Measurements from ENCODE around the gene MAPK1.
"Not testable (repeated sequence)": the region's sequence is repeated elsewhere in the genome, so short reads cannot be mapped to it uniquely, and the experiment has no call there.

MAPK1 gene

DNA sequence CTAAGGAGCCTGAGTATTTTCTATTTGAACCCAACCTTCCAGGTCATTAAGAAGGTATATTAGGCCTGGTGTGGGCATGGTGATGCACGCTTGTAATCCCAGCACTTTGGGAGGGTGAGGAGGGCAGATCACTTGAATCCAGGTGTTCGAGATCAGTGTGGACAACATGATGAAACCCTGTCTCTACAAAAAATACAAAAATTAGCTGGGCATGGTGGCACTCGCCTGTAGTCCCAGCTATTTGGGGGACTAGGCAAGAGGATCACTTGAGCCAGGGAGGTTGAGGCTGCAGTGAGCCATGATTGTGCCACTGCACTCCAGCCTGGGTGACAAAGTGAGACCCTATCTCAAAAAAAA, 50.0 kb downstream of the MAPK1 start:
- DNase-seq = not testable (repeated sequence)

DNA sequence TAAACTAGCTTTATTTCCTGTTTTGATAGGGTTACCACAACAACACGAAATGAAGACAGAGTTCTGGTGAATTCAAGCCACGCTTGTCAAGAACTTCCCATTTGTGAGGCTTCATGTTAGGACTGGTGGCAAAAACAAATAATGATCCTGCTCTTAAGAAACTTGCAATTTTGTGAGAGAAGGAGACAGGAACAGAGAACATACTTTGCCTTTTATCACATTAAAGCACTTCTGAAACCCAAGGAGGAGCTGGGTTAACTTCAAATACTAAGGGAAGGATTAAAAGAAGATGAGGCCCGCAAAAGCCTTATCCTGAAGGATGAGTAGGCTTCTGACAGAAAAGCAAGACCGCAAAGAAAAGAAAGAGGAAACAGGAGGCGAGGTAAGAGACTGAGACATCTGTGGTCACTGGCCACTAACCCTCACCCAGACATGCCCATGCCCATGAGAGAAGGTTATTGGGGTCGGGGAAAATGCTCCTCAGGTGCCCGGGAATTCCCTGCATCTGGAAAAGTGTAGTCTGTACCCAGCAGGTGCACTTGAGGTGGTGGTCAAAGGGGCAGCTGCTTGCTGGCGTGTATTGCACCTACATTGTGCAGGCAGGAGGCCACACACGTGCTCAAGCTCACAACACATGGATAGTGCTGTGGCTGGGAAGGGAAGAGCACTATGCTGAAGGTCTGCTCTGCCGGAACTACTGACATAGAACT, 50.5 kb downstream of the MAPK1 start:
- DNase-seq = no peak

DNA sequence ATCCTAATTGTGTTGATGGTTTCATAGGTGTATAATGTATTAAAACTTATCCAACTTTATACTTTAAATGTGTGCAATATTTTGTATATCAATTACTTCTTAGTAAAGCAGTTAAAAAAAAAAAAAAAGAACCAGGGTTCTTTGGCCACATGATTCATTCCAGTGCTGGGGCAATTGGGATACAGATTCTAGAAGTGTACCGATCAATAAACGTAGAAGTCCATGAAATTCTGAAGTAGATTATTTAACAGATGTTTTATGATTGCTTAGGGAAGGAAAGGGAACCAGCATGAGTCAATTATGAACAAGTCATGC, 51.0 kb downstream of the MAPK1 start:
- DNase-seq = no peak

DNA sequence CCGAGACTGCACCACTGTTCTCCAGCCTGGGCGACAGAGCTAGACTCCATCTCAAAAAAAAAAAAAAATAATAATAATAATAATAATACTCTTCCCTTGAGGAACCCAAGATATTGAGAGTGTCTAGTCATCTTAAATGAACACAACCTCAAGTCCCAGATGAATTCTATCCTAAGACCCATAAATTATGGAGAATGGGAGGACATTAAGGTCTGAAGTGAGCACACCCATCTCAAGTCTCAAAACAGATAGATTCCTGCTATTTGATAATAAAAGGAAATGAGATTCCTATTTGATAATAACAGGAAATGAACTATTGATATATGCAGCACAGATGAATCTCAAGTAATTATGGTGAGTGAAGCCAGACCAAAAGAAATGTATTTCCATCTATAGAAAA, 51.5 kb downstream of the MAPK1 start:
- no peak for DNase-seq

DNA sequence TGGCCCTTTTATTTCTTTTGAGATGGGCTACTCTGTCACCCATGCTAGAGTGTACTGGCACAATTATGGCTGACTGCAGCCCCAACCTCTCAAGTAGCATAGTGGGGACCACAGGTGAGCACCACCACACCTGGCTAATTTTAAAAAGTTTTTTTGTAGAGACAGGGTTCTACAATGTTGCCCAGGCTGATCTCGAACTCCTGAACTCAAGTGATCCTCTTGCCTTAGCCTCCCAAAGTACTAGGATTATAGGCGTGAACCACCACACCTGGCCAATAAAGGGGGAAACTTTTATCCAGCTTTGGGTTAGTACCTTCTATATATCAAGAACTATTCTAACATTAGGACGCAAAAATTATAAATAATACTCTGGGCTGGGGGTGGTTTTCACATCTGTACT, 52.1 kb downstream of the MAPK1 start:
- no peak for DNase-seq

DNA sequence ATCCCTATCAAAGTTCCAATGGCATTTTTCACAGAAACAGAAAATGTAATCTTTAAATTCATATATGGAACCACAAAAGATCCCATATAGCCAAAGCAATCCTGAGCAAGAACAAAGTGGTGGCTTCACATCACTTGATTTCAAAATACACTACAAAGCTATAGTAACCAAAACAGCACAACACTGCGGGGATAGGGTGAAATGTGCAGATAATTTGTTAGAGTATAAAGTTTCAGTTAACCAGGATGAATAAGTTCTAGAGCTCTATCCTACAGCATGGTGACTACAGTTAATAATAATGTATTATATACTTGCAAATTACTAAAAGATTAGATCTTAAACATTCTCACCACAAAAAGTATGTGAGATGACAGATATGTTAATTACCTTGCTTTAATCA, 55.5 kb downstream of the MAPK1 start:
- no peak for DNase-seq

DNA sequence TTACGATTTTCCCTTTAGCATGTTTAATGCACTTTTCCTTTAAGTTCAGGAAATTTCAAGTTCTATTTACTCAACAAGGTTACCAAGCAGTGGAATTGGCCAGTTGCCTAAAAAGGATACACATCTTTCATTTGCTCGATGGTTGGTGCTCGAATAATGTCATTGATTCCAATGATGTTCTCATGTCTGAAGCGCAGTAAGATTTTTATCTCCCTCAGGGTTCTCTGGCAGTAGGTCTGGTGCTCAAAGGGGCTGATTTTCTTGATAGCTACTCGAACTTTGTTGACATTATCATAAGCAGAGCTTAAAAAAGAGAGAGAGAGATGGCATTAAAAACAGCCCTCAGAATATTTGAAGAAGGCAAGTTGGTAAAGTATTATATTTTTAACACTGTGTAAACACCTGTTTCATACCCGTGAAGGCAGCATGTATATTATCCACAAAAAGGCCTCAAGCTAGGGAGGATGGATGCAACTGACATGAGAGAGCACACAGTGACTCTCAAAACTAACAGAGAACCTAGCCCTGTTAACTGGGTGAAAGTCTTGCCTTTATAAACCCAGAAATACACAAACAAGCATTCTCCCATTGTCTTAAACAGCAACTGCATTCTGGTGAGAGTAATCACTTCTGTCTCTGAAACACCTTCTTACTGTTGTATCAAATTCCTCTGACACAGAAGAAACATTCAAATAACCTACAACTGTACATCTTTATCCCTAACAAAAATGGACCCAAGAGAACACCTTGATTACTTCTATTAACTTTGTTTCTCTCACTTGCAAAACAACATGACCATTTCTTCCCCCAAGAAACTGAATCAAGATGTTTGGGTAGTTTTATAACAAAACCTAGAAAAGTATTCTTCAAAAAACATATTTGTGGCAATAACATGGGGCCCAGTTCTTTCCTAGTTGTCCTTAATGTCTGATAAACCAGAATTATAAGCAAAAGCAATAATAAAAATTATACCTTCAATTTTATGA, 59.6 kb downstream of the MAPK1 start:
- DNase-seq = no peak

DNA sequence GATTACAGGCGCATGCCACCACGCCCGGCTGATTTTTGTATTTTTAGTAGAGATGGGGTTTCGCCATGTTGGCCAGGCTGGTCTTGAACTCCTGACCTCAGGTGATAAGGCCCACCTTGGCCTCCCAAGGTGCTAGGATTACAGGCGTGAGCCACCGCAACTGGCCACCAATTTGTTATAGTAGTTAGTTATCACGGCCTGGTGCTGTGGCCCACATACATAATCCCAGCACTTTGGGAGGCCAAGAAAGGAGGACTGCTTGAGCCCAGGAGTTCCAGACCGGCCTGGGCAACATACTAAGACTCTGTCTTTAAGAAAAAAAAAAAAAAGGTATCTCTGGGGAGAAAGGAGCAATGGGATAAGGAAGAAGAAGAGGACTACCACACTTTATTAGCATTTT, 62.1 kb downstream of the MAPK1 start:
- DNase-seq = not testable (repeated sequence)

DNA sequence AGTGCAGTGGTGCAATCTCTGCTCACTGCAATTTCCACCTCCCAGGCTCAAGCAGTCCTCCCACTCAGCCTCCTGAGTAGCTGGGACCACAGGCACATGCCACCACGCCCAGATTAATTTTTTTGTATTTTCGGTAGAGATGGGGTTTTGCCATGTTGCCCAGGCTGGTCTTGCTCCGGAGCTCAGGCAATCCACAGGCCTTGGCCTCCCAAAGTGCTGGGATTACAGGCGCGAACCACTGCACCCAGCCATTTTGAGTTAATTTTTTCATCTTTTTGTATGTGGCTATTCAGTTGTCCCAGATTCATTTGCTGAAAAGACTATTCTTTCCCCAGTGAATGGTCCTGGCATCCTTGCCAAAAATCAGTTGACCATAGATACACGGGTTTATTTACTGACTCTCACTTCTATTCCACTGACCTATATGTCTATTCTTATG, 63.6 kb downstream of the MAPK1 start:
- DNase-seq = no peak

DNA sequence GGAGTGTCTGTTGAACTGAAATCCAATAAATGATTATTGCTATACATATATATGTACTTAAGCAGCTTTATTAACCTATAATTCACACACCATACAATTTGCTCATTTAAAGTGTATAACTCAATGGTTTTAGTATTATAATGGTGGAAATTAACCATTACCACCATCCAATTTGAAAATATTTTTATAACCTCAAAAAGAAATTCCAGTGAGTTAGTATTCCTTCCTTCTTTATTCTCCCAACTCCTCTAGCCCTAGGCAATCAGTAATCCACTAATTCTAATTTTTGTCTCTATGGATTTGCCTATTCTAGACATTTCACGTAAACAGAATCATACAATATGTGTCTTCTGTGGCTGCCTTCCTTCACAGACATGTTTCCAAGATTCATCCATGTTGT, 64.8 kb downstream of the MAPK1 start:
- no peak for DNase-seq

DNA sequence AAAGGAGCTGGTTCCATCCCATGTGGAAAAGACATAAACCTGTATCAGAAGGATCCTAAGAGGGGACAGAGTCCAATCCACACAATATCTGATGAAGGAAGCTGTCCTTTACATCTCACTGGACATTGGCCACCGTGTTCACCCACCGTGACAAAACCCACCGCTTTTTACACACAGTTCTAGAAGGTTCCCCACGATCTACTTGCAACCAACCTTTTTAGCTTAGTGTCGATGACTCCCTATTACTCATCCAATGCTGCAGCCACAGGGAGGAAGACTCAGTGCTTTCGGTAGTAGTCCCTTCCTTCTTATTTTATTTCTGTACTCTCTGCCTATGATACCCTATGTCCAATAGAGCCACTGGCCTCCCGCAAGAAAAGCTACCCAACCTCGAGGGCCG, 65.4 kb downstream of the MAPK1 start:
- DNase-seq = no peak

DNA sequence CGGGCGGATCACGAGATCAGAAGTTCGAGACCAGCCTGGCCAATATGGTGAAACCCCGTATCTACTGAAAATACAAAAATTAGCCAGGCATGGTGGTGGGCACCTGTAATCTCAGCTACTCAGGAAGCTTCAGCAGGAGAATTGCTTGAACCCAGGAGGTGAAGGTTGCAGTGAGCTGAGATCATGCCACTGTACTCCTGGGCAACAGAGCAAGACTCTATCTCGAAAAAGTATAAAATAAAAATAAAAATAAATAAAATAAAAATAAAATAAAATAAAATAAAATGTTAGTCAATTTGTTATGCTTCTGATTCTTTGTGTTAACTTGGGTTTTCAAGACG, 66.2 kb downstream of the MAPK1 start:
- DNase-seq = not testable (repeated sequence)

DNA sequence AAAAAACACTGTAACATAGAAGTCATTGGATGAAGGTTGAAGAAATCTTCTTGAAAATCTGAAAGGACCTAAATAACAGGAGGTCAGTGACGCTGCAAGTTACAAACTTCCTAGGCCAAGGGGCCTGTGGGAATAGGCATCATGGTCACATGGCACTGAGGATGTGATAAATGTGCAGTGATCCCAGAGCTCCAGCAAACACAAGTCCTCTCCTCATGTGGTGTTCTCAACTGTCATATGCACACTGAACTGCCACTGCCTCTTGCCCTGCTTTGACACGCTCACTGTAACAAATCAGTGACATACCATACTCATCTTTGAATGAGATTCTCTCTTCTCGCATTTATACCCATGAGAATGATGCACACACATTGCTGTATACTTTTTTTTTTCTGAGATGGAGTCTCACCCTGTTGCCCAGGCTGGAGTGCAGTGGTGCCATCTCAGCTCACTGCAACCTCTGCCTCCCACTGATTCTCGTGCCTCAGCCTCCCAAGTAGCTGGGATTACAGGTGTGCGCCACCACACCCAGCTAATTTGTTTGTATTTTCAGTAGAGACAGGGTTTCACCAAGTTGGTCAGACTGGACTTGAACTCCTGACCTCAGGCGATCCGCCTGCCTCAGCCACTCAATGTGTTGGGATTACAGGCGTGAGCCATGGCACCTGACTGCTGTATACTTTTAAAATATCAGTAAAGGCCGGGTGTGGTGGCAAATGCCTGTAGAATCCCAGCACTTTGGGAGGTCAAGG, 66.7 kb downstream of the MAPK1 start:
- DNase-seq = no peak

DNA sequence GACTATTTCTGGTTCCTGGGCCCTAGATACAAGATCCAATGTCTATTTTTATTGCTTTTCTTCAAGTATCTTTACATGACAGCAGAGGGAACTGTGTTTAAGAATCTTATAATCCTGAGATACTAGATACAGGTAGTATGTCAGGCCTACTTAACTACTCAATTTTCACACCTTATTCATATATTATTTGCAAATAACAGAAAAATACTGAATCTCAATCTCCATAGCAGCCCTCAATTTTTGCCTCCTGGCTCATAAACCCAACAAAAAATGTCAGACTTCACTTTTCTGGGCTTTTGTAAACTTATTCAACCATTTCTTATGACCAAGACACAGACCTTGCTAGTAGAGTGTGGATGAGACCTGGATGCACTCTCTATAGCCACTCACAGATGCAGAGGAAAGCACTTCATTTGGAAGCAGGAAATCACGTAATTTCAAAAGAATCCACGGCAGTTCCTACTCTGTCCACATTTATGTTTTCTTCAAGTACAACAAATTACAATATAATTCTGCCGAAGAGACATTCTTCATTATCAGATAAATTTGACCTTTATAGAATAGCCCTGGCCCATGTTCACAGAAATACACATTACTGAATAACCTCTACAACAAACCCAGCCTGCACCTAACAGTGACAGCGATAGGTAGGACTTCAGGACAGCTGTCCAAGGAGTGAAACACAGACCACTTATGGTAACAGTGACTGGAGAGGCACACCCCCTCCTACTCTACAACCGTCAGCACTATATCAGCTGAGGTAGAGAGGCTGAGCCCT, 69.8 kb downstream of the MAPK1 start:
- peak; percentile 6 for DNase-seq

DNA sequence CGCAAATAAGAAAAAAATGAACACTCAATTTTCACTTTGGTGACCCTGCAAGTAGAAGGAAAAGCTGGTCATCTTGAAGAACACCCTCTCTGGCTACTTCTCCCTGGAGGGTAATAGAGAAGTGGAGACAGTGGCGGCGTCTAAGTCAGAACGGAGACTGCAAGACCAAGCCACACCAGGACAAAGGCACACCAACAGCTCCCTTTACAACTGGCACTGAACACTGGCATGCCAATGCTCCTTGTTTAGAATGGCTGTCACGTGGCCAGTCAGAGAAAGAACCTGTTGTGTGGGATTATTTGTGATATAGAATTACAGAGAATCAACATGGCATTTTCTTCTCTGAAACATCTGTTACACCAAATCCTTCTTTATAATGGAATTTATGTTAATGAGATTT, 70.6 kb downstream of the MAPK1 start:
- peak; percentile 66 for DNase-seq

DNA sequence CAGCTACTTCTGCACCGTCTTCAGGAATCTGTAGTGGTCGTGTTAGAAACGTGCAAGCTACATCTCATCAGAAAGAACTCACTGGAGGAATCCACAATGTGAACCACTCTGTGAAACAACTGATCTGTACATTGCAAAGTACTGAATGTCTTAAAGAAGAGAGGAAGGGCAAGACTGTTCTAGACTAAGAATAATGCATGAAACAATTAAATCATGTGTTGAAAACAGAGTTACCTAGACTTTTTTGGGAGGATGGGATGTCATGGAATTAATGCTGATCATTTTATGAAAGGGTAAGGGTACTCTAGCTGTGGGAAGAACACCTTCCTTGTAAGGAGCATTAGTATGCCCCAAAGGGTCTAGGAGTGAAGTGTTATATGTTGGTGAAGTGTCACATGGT, 71.2 kb downstream of the MAPK1 start:
- DNase-seq = no peak

DNA sequence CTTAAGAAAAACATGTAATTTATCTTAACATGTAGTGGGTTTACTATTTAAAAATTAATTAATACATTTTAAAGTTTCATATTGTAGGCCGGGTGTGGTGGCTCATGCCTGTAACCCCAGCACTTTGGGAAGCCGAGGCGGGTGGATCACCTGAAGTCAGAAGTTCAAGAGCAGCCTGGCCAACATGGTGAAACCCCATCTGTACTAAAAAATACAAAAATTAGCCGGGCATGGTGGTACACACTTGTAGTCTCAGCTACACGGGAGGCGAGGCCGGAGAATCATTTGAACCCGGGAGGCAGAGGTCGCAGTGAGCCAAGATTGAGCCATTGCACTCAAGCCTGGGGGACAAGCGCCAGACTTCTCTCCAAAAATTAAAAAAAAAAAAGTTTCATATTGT, 73.7 kb downstream of the MAPK1 start:
- not testable (repeated sequence) for DNase-seq

DNA sequence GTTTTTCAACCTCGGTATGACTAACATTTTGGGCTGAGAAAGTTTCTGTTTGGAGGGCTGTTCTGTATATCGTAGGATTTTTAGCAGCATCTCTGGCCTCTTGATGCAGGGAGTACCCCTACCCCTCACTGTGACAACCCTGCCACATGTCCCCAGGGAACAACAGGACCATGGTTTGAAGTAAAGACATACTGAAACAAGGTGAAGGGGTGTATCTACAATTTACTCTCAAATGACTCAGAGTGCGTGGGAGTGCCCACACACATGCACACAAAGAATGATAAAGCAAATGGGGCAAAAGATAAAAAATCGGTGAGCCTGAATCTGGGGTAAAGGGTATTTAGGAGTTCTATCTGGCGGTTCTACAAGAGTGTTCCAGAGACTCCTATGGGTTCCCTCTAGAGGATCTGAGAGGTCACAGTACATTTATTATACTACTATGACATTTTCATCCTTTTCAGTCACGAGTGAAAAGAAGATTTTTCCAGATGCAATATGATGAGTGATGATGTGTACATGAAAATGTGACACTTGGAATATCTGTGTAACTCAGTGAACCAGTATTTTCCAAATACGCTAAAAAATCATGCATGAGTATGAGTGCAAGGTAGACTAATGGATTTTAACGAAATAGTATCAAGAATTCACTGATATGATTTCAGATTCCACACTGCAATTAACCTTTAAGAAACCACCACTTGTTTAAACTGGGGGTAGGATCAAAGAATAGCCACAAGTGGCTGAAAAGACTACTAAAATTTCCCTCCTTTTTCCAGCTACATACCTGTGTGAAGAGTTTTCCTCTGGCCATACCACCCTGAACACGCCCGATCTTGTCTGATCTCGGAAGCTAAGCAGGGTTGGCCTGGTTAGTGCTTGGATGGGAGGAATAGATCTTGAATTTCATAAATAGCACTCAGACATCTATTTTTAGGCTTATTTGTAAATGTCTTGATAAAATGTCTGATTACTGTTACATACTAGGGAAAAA, 75.5 kb downstream of the MAPK1 start:
- DNase-seq = no peak

DNA sequence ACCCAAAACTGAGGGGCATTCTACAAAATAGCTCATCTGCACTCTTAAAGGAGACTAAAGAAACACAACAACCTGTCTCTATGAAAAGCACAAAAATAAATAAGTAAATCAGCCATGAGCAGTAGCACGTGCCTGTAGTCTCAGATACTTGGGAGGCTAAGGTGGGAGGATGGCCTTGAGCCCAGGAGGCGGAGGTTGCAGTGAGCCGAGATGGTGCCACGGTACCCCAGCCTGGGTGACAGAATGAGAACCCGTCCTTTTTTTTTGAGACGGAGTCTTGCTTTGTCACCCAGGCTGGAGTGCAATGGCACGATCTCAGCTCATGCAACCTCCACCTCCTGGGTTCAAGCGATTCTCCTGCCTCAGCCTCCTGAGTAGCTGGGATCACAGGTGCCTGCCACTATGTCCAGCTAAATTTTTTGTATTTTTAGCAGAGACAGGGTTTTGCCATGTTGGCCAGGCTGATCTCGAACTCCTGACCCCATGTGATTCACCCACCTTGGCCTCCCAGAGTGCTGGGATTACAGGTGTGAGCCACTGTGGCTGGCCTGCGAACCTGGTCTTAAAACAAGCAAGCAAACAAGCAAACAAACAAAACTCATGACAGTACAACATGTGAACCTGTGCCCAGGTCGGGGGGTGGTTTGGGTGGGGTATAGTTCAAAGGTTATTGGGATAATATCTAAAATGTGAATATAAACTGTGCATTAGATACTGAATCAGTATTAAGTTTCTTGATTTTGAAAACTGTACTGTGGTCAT, 76.4 kb downstream of the MAPK1 start:
- DNase-seq = not testable (repeated sequence)

DNA sequence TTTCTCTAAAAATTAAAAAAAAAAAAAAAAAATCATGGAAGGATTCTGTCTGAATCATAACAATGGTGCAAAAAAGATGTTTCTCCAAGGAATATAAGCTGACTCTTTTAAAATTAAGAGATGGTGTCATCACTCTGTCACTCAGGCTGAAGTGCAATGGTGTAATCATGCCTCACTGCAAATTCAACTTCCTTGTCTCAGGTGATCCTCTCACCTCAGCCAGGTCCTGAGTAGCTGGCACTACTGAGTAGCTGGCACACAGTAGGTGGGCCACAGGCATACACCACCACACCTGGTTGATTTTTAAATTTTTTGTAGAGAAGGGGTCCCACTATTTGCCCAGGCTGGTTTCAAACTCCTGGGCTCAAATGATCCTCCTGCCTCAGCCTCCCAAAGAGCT, 77.1 kb downstream of the MAPK1 start:
- DNase-seq = no peak

DNA sequence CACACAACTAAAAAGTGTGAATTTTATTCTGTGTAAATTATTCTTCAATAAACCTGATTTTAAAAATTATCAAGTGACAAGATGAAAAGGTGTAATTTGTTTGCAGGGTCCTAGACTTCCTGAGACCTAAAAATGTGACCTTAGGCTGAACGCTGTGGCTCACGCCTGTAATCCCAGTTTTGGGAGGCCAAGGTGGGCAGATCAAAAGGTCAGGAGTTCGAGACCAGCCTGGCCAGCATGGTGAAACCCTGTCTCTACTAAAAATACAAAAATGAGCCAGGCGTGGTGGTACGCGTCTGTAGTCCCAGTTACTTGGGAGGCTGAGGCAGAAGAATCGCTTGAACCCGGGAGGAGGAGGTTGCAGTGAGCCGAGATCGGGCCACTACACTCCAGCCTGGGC, 79.9 kb downstream of the MAPK1 start:
- not testable (repeated sequence) for DNase-seq
